ENCODE data around the gene SAPCD1. TPM values are rescaled to one million over a fixed set of nuclear protein-coding genes. Genes with fewer than 3 reads are reported as not detected.

SAPCD1 gene
- total RNA-seq, 1 experiment from 2014 or later: 13.7 TPM

- H3K4me1 Mint-ChIP-seq: peaks cover 17% of the 10 kb centered on the region
- no peak overlapping the region for H3K4me3 Mint-ChIP-seq
- H3K27ac Mint-ChIP-seq: no peak overlapping the region
- H3K36me3 Mint-ChIP-seq: peaks cover 2% of the 10 kb centered on the region; the same call in 1 of the 2 replicates
- H3K27me3 Mint-ChIP-seq (ENCODE audit: low read depth): no peaks in the 10 kb centered on the region; the same call in 1 of the 2 replicates
- DNase-seq (ENCODE audit: low spot score) (no peak), ATAC-seq (no peak)
- no peak for TF ChIP-seq ZNF121 (CRISPR knock-in tag; IDR thresholded peaks at IDR 0.05)
- no peak for TF ChIP-seq ZNF532 (CRISPR knock-in tag; IDR thresholded peaks at IDR 0.05; ENCODE audit: borderline replicate concordance)
- no peak for TF ChIP-seq ZBTB43 (CRISPR knock-in tag; IDR thresholded peaks at IDR 0.05)
- POLR2A ChIA-PET: interaction anchor here (1.4 kb wide), 2 partner anchors 29 to 39 kb away, joined by 5 to 7 read pairs; partner anchors contain the start of genes DDAH2 and MSH5
- H3K9me3 Mint-ChIP-seq: no peaks in the 10 kb centered on the region
- CTCF ChIA-PET: interaction anchor here (0.8 to 2.6 kb wide), 20 partner anchors 11 to 171 kb away, joined by 3 to 66 read pairs (median 10); partner anchors contain the start of genes CLIC1, DDAH2, HSPA1B and LY6G5C
Measured at GRCh38 chr6:31768363-31769257, 6.2 kb downstream of the SAPCD1 start.

- ATAC-seq (peak; percentile 66), DNase-seq (ENCODE audit: low spot score) (peak; percentile 93)
- no peaks in the 10 kb centered on the region for H3K9me3 Mint-ChIP-seq
- peaks cover 14% of the 10 kb centered on the region for H3K4me1 Mint-ChIP-seq
- H3K27ac Mint-ChIP-seq: no peak overlapping the region
- TF ChIP-seq GABPB1 (CRISPR knock-in tag; IDR thresholded peaks at IDR 0.05) (peak; percentile 57; the same call in 1 of the 2 replicates), SP1 (CRISPR knock-in tag; conservative IDR thresholded peaks at IDR 0.05) (peak; percentile 65), MAX (CRISPR knock-in tag; IDR thresholded peaks at IDR 0.05) (no peak), RELA (CRISPR knock-in tag; IDR thresholded peaks at IDR 0.05; ENCODE audit: borderline replicate concordance) (no peak), ZBTB43 (CRISPR knock-in tag; IDR thresholded peaks at IDR 0.05) (peak; percentile 64; the same call in 1 of the 2 replicates), CTCF (IDR thresholded peaks at IDR 0.05) (peak; percentile 90), ERG (CRISPR knock-in tag; IDR thresholded peaks at IDR 0.05) (0 out of 2 replicates have a peak, but pooled peaks have one; percentile 38)
- CTCF ChIA-PET: interaction anchor here (0.5 to 2.6 kb wide), 63 partner anchors 8 to 865 kb away, joined by 3 to 66 read pairs (median 5); partner anchors contain the start of genes ABHD16A, ATP6V1G2, BAG6 and C6orf47
- no peak overlapping the region for H3K4me3 Mint-ChIP-seq
- no peaks in the 10 kb centered on the region; the same call in 1 of the 2 replicates for H3K27me3 Mint-ChIP-seq (ENCODE audit: low read depth)
- no peaks in the 10 kb centered on the region for H3K36me3 Mint-ChIP-seq
- POLR2A ChIA-PET: interaction anchor here (0.6 to 1.4 kb wide), 9 partner anchors 30 to 179 kb away, joined by 3 to 7 read pairs (median 4); partner anchors contain the start of genes DDAH2, HSPA1B and MSH5
Measured at GRCh38 chr6:31769684-31770371, 7.4 kb downstream of the SAPCD1 start.
